Keratinocyte (primary cell): Measurements from ENCODE around the gene DTX3.

Source experiments
- EZH2 ChIP-seq: IDR thresholded peaks from one replicate; pipeline ENCODE4 v1.6.1; 2012; ENCODE audit warnings: inconsistent platforms, mild to moderate bottlenecking, low read length, moderate library complexity
- TF ChIP-seq, protein P1 (sequence below), 3 experiments: IDR thresholded peaks in 1 of 3; conservative IDR thresholded peaks in 1 of 3; optimal IDR thresholded peaks in 1 of 3; 2 replicates in 2 of 3; 3 replicates in 1 of 3; pipeline versions ENCODE3 to v1.5.1; 2011; ENCODE audit warnings: low read length in 3 of 3, mild to moderate bottlenecking in 3 of 3, moderate library complexity in 2 of 3, control low read depth in 1 of 3, inconsistent platforms in 1 of 3; ENCODE audit not compliant: insufficient read depth in 2 of 3; ENCODE audit errors: extremely low read depth in 1 of 3

- TF ChIP-seq, protein P1, sequence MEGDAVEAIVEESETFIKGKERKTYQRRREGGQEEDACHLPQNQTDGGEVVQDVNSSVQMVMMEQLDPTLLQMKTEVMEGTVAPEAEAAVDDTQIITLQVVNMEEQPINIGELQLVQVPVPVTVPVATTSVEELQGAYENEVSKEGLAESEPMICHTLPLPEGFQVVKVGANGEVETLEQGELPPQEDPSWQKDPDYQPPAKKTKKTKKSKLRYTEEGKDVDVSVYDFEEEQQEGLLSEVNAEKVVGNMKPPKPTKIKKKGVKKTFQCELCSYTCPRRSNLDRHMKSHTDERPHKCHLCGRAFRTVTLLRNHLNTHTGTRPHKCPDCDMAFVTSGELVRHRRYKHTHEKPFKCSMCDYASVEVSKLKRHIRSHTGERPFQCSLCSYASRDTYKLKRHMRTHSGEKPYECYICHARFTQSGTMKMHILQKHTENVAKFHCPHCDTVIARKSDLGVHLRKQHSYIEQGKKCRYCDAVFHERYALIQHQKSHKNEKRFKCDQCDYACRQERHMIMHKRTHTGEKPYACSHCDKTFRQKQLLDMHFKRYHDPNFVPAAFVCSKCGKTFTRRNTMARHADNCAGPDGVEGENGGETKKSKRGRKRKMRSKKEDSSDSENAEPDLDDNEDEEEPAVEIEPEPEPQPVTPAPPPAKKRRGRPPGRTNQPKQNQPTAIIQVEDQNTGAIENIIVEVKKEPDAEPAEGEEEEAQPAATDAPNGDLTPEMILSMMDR (optimal IDR thresholded peaks at IDR 0.05 in 1 of 3, IDR thresholded peaks at IDR 0.05 in 1 of 3, conservative IDR thresholded peaks at IDR 0.05 in 1 of 3; ENCODE audit: extremely low read depth in 1 of 3, insufficient read depth in 2 of 3, low read length in 3 of 3): no peak
- TF ChIP-seq EZH2: no peak
These were observed 2.1 kb upstream of the DTX3 start for GRCh38 chr12:57602544-57602943.
